ENCODE measurements around the gene CD99.
"Not testable (repeated sequence)": the region's sequence is repeated elsewhere in the genome, so short reads cannot be mapped to it uniquely, and the experiment has no call there.

CD99 gene

GRCh38 chrX:2769615-2770014, 78.5 kb downstream of the CD99 start:
- no peak for DNase-seq (ENCODE audit: low read depth, low spot score)

GRCh38 chrX:2773166-2774055, 82.3 kb downstream of the CD99 start:
- DNase-seq (ENCODE audit: low read depth, low spot score), result not testable (repeated sequence)

- no peak for DNase-seq (ENCODE audit: low read depth, low spot score)
These were observed 83.0 kb downstream of the CD99 start for GRCh38 chrX:2774057-2774456.

GRCh38 chrX:2774776-2775175, 83.7 kb downstream of the CD99 start:
- no peak for DNase-seq (ENCODE audit: low read depth, low spot score)

- DNase-seq (ENCODE audit: low read depth, low spot score), result not testable (repeated sequence)
These were observed 89.6 kb downstream of the CD99 start for GRCh38 chrX:2780472-2781225.

- DNase-seq (ENCODE audit: low read depth, low spot score), result no peak
These were observed 90.1 kb downstream of the CD99 start for GRCh38 chrX:2781226-2781571.

- DNase-seq (ENCODE audit: low read depth, low spot score), result no peak
These were observed 90.6 kb downstream of the CD99 start for GRCh38 chrX:2781698-2782097.

- DNase-seq (ENCODE audit: low read depth, low spot score), result no peak
These were observed 91.1 kb downstream of the CD99 start for GRCh38 chrX:2782171-2782570.

GRCh38 chrX:2782778-2783177, 91.7 kb downstream of the CD99 start:
- DNase-seq (ENCODE audit: low read depth, low spot score), result no peak

- DNase-seq (ENCODE audit: low read depth, low spot score), result no peak
These were observed 92.9 kb downstream of the CD99 start for GRCh38 chrX:2784026-2784425.

- no peak for DNase-seq (ENCODE audit: low read depth, low spot score)
These were observed 94.4 kb downstream of the CD99 start for GRCh38 chrX:2785538-2785937.

- DNase-seq (ENCODE audit: low read depth, low spot score), result no peak
These were observed 97.9 kb downstream of the CD99 start for GRCh38 chrX:2788980-2789379.

GRCh38 chrX:2789569-2789968, 98.5 kb downstream of the CD99 start:
- DNase-seq (ENCODE audit: low read depth, low spot score), result no peak
